NCI-H510A (cell line): Measurements from ENCODE around the gene NT5M.

Experiments
- DNase-seq: peaks from one replicate; lab custom pipeline; 2025; lab: John Stamatoyannopoulos, UW

Gene NT5M

DNA sequence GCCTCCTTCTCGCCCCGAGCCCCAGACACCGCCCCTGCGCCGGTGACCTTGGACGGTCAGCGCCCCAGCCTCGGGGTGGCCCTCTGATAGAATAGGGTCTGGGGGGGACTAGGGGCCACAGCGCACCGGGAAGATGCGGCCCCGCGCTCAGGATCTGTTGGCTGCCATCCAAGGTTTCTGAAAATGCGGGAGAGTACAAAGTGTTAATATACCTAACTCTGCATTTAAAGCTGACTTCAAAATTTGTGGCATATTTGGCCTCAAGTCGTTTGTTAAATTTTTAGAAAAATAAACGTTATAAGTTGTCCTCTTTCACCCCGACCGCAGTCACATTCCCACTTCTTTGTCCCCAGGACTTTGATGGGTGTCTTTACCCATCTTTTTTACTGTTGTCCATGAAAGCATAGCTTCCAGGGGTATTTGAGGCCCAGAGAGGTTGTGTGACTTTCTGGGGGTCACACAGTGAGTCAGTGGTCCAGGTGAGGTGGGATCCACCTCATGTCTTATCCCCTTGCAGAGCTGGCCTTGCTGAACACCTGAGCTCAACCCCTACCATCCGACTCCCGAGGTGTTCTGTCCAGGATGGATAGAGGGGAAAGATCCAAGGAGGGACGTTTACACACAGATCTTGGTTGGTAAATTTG lies 796 bp downstream of the NT5M start:
- DNase-seq, result no peak

- DNase-seq, result no peak
Measured at GRCh38 chr17:17304521-17304985, 1.4 kb downstream of the NT5M start.

GRCh38 chr17:17305281-17305801 lies 2.2 kb downstream of the NT5M start:
- peak; percentile 49 for DNase-seq

DNA sequence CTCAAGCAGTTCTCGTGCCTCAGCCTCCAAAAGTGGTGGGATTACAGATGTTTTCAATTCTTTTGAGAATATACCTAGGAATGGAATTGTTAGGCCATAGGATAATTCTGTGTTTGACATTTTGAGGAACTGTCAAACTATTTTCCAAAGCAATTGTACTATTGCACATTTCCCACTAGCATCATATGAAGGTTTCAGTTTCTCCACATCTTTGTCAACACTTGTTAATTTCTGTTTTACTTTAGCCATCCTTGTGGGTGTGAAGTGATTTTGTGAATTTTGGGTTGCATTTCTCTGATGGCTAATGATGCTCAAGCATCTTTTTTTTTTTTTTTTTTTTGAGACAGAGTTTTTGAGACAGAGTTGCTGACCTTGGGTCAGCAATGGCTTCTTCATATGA lies 6.2 kb downstream of the NT5M start:
- no peak for DNase-seq

DNA sequence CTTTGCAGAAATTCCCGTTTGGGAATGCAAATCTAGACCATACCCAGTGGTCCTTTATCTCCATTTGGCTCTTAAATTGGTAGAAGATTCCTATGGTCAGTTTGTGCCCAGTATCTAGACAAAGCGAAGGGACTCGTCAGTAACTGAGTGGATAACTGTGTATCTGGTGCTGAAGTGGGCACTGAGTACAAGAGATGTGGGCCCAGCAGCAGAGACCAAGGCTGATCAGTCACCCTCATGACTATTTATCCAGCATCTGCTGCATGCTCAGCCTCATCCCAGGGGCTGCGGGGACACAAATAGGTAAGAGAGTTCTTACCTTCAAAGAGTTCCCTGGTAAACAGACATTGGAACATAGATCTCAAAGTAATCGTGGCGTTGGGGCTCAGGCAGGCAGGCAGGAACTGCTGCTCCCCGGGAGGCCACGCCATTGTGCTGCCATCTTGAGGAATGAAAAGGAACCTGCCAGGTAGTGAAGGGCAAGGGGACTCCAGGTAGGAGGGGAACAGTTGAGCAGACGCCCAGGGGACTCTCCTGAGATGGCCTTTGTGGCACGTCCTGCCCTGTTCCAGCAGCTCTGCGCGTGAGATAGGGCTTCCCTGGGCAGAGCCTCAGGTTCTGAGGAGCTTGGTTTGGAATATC lies 10.3 kb downstream of the NT5M start:
- peak; percentile 39 for DNase-seq

DNA sequence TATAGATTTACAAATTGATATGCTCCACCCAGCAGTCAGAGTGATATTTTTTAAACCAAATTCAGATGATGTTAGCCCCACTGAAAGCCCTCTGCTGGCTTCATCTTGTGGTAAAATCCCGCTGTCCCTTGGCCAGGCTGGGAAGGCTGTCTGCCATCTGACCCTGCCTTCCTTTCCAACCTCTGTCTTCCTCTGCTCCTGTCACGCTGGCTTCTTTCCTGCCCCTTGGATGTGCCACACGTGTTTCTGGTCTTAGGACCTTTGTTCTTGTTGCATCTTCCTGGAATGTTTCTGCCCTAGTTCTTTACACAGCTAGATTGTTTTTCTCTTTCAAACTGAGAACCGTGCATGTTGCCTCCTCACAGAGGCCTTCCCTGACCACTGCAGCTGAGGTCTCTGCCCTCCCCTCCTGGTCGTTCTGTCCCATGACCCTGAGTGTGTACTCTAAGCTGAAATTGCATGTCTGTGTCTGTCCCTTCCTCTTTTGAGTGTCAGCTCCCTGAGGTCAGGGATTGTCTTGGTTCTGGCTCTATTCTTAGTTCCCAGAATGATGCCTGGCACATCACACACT lies 11.4 kb downstream of the NT5M start:
- DNase-seq, result no peak

GRCh38 chr17:17315142-17315821 lies 12.1 kb downstream of the NT5M start:
- peak; percentile 39 for DNase-seq

GRCh38 chr17:17320188-17320910 lies 17.2 kb downstream of the NT5M start:
- no peak for DNase-seq

DNA sequence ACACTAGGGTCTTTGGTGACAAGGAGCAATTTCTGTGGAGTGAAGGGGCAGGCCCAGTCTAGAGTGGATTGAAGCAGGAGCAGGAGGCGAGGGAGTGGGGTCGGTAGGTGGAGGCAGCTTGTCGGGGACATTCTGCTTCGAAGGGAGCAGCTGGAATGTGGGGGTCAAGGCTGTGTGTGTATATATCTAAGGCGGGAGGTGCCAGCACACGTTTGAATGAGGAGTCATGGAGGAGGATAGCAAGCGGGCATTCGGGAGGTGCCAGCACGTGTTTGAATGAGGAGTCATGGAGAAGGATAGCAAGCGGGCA lies 17.7 kb downstream of the NT5M start:
- no peak for DNase-seq

DNA sequence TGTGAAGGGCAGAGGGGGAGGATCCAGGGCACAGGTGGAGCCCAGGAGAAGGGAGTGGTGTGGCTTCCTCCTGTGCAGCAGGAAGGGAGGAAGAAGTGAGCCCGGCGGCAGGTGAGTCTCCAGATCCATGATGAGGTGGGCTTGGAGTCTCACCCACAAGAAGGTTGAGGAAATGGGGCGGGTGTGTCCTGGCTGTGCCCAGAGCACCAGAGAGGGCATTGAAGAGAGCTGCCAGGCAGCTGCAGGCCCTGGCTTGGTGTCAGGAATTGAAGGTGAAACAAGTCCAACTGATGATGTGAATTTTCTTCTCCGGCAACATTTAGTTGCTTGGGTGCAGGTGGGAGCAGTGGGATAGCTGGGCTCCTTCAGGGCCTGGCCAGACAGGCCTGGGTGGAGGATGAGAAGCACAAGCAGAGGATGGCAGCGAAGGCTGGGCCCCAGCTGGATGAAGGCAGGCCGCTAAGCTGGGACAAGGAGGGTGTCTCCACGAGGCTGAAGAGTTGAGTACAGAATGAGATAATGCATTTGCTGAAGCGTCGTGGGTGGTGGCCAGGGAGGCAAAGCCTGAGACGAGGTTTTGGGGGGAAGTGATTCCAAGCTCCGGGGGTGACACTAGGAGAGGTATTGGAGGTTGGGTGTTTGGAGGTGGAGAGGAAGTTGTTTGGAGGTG lies 18.3 kb downstream of the NT5M start:
- DNase-seq, result no peak

- no peak for DNase-seq
Measured at GRCh38 chr17:17322516-17323510, 19.6 kb downstream of the NT5M start.

DNA sequence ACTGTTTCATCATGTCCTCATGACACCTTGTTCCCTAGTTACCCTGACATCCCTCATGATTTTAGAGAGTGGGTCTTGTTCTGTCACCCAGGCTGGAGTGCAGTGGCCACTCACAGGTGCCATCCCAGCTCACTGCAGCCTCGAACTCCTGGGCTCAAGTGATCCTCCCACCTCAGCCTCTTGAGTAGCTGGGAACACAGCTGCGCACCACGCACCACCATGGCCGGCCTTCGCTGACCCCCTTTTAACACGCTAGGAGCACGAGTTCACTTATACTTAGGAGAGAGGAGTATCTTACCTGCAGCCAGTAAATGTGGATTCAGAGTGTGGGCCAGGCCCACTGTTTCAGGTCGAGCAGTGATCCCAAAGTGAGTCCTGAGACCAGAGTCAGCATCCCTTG lies 21.4 kb downstream of the NT5M start:
- DNase-seq, result no peak

- DNase-seq, result no peak
Measured at GRCh38 chr17:17325228-17325627, 22.1 kb downstream of the NT5M start.

GRCh38 chr17:17325816-17326215 lies 22.6 kb downstream of the NT5M start:
- DNase-seq, result no peak

DNA sequence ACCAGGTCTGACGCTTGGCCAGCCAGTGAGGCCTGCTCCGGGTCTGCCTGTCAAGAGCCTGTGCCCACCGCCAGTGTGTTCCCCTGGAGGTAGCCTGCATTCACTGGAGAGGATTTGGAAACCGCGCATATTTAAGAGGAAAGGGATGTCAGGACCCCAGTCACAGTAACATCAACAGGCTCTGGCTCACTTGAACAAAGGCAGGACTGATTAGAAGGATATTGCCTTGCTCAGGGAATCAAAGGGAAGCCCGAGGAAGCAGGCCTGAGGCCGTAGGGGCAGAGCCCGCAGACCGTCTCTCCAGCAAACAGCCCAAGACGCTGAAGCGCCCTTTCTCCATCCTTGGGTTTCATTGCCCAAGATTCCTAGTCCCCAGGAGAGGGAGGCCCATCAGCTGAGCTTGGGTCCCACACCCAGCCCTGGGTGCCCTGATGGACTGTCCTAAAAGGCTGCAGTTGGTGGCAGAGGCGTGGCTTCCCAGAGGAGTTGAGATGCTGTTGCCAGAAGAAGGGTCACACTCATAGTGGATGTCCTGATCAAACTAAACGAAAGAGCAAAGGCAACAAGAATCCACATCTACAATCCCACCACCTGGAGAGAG lies 23.2 kb downstream of the NT5M start:
- no peak for DNase-seq

- DNase-seq, result no peak
Measured at GRCh38 chr17:17328251-17328650, 25.1 kb downstream of the NT5M start.

- no peak for DNase-seq
Measured at GRCh38 chr17:17341452-17341851, 38.3 kb downstream of the NT5M start.

DNA sequence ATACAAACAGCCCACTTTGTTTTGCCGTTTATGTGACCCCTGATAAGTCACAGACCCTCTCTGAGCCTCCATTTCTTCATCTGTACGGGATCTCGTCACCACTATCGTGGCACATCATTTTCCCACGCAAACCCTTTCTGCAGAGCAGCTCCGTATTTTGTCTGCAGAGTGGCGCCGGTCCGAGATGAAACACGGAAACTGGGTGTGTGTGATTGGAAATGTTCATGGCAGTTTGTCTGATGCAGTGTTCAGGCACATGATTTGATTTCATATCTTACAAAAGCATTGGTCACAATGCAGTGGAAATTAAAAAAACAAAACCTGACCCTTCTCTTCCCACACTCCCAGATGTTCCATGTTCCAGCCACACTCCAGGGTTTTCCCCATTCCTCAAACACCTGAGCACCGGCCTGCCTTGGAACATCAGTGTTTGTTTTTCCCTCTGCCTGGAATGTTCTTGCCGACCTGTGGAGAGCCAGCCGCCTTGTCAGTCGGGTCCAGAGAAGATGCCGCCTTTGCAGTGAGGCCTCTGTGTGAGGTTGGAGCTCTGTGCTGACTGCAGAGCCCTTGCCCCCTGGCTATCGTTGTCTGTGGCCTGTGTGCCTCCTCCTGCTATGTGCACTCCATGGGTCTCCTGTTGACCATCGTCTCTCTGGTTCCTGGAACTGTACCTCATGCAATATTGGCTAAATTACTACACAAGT lies 39.2 kb downstream of the NT5M start:
- no peak for DNase-seq

GRCh38 chr17:17343160-17343735 lies 40.1 kb downstream of the NT5M start:
- no peak for DNase-seq
